Right atrium auricular region (tissue), 2 donors: ENCODE data around the gene SYNJ2. TPM values are rescaled to one million over a fixed set of nuclear protein-coding genes. Genes with fewer than 3 reads are reported as not detected.

Source experiments
- DNase-seq: peaks from one replicate; pipeline ENCODE4 v3.0.0-alpha.2; 2019; ENCODE audit warnings: low spot score
- H3K27ac ChIP-seq, 2 donors: fragments of 200-600 bp; sonication (generic); 1 replicate in 1 of 2; 2 replicates in 1 of 2; pipeline ENCODE4 v1.5.1; 2016 to 2019
- H3K27me3 ChIP-seq, 2 donors: fragments of 200-600 bp; sonication (generic); one replicate each; pipeline versions ENCODE4 v1.5.1 to v1.6.0; 2017 to 2019
- H3K36me3 ChIP-seq: fragments of 200-600 bp; sonication (generic); one replicate; pipeline ENCODE4 v1.5.1; 2016
- H3K4me1 ChIP-seq, 2 donors: fragments of 200-600 bp; sonication (generic); one replicate each; pipeline versions ENCODE4 v1.5.1 to v1.6.0; 2017 to 2019
- H3K4me3 ChIP-seq, 2 donors: fragments of 200-600 bp; sonication (generic); 1 replicate in 1 of 2; 2 replicates in 1 of 2; pipeline ENCODE4 v1.5.1; 2017 to 2019; ENCODE audit warnings: mild to moderate bottlenecking in 1 of 2, moderate library complexity in 1 of 2
- H3K9me3 ChIP-seq, 2 donors: fragments of 200-600 bp; sonication (generic); one replicate each; pipeline ENCODE4 v1.5.1; 2019
- CTCF ChIP-seq, 2 donors: fragments of 200-600 bp; sonication (generic); IDR thresholded peaks; one replicate each; pipeline ENCODE4 v1.5.1; 2019; ENCODE audit warnings: antibody characterized with exemption in 2 of 2
- total RNA-seq, 2 donors: library from RNA; depleted of rRNA; stranded (reverse); fragments of >200 nt; gene quantifications; one replicate each; pipeline ENCODE4 v1.1.0, GENCODE V29; 2016

The SYNJ2 gene
- total RNA-seq, 2 donors from 2014 or later, result 10.1 to 20.0 TPM

GRCh38 chr6:157954150-157955117, 27.2 kb upstream of the SYNJ2 start:
- H3K4me1 ChIP-seq, result peaks cover 0 to 12% of the 10 kb centered on the region in 2 donors
- H3K27me3 ChIP-seq, result no peaks in the 10 kb centered on the region
- TF ChIP-seq CTCF (IDR thresholded peaks at IDR 0.05), result no peak
- no peaks in the 10 kb centered on the region for H3K36me3 ChIP-seq
- DNase-seq, result no peak
- no peak overlapping the region for H3K27ac ChIP-seq
- H3K4me3 ChIP-seq, result peak overlapping the region in 1 of 2 donors; percentile 36
- H3K9me3 ChIP-seq, result peaks cover 5 to 23% of the 10 kb centered on the region in 2 donors

DNA sequence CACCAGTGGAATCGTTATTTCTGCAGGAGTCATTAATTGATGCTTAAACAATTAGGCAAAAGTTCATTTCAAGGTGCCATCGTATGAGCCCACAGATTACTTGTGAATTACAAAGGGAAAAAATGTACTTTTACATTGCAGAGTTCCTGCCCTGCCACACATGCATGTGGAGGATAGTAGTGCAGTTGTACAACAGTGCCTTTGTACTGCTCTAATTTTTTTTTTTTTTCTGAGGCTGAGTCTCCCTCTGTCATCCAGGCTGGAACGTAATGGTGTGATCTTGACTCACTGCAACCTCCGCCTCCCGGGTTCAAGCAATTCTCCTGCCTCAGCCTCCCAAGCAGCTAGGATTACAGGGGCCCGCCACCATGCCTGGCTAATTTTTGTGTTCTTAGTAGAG, 26.0 kb upstream of the SYNJ2 start:
- TF ChIP-seq CTCF (IDR thresholded peaks at IDR 0.05), result no peak
- no peak for DNase-seq
- Histone ChIP-seq H3K4me3 (no peak overlapping the region), H3K27ac (no peak overlapping the region), H3K9me3 (peaks cover 5 to 25% of the 10 kb centered on the region in 2 donors), H3K36me3 (no peaks in the 10 kb centered on the region), H3K27me3 (no peaks in the 10 kb centered on the region), H3K4me1 (peaks cover 0 to 12% of the 10 kb centered on the region in 2 donors)

- peaks cover 5 to 25% of the 10 kb centered on the region in 2 donors for H3K9me3 ChIP-seq
- H3K27me3 ChIP-seq, result no peaks in the 10 kb centered on the region
- no peak overlapping the region for H3K4me3 ChIP-seq
- no peaks in the 10 kb centered on the region for H3K36me3 ChIP-seq
- no peak for DNase-seq
- H3K4me1 ChIP-seq, result peaks cover 0 to 12% of the 10 kb centered on the region in 2 donors
- H3K27ac ChIP-seq, result no peak overlapping the region
- no peak for TF ChIP-seq CTCF (IDR thresholded peaks at IDR 0.05)
These were observed 25.4 kb upstream of the SYNJ2 start for GRCh38 chr6:157956171-157956730.

- Histone ChIP-seq H3K4me3 (no peak overlapping the region), H3K36me3 (no peaks in the 10 kb centered on the region), H3K27ac (no peak overlapping the region), H3K27me3 (no peaks in the 10 kb centered on the region), H3K9me3 (peaks cover 5 to 25% of the 10 kb centered on the region in 2 donors), H3K4me1 (no peaks in the 10 kb centered on the region)
- TF ChIP-seq CTCF (IDR thresholded peaks at IDR 0.05), result no peak
- no peak for DNase-seq
These were observed 22.0 kb upstream of the SYNJ2 start for GRCh38 chr6:157959451-157960227.

GRCh38 chr6:157961153-157961831, 20.4 kb upstream of the SYNJ2 start:
- Histone ChIP-seq H3K27me3 (no peaks in the 10 kb centered on the region), H3K27ac (no peak overlapping the region), H3K4me3 (no peak overlapping the region), H3K36me3 (no peaks in the 10 kb centered on the region), H3K9me3 (peaks cover 5 to 25% of the 10 kb centered on the region in 2 donors), H3K4me1 (no peaks in the 10 kb centered on the region)
- no peak for TF ChIP-seq CTCF (IDR thresholded peaks at IDR 0.05)
- no peak for DNase-seq
